Activated CD4-positive, alpha-beta T cell treated with anti-CD3 and anti-CD28 coated beads, Interleukin-10, Interleukin-2, amounts not matched to agents 100 ng/mL and 50 ng/mL, durations not matched to agents 16 hours and 8 hours (primary cell): Measurements from ENCODE around the gene KCNAB1.
A peak's percentile ranks its signal among the peaks of the same experiment; 100 is the strongest.

Experiments
- DNase-seq: peaks from one replicate; pipeline ENCODE4 v3.0.0-alpha.2; 2020

The KCNAB1 gene

GRCh38 chr3:156140001-156140595 is 19.7 kb downstream of the KCNAB1 start:
- DNase-seq, result no peak

- no peak for DNase-seq
Observed at GRCh38 chr3:156142702-156143101, 22.3 kb downstream of the KCNAB1 start.

GRCh38 chr3:156143136-156143535 is 22.8 kb downstream of the KCNAB1 start:
- no peak for DNase-seq

GRCh38 chr3:156144060-156144459 is 23.7 kb downstream of the KCNAB1 start:
- DNase-seq, result no peak

- no peak for DNase-seq
Observed at GRCh38 chr3:156145866-156146265, 25.5 kb downstream of the KCNAB1 start.

- no peak for DNase-seq
Observed at GRCh38 chr3:156148345-156148945, 28.1 kb downstream of the KCNAB1 start.

GRCh38 chr3:156148946-156149381 is 28.6 kb downstream of the KCNAB1 start:
- DNase-seq, result no peak

GRCh38 chr3:156149876-156150275 is 29.5 kb downstream of the KCNAB1 start:
- no peak for DNase-seq

GRCh38 chr3:156150434-156151066 is 30.2 kb downstream of the KCNAB1 start:
- peak; percentile 38 for DNase-seq

- peak; percentile 61 for DNase-seq
Observed at GRCh38 chr3:156151824-156152428, 31.5 kb downstream of the KCNAB1 start.

- no peak for DNase-seq
Observed at GRCh38 chr3:156158656-156159295, 38.4 kb downstream of the KCNAB1 start.

- DNase-seq, result peak; percentile 8
Observed at GRCh38 chr3:156160647-156161046, 40.3 kb downstream of the KCNAB1 start.

GRCh38 chr3:156161172-156161571 is 40.8 kb downstream of the KCNAB1 start:
- DNase-seq, result no peak

- no peak for DNase-seq
Observed at GRCh38 chr3:156163848-156164247, 43.5 kb downstream of the KCNAB1 start.

GRCh38 chr3:156166808-156167207 is 46.4 kb downstream of the KCNAB1 start:
- no peak for DNase-seq

- DNase-seq, result no peak
Observed at GRCh38 chr3:156170571-156170970, 50.2 kb downstream of the KCNAB1 start.

GRCh38 chr3:156171281-156172267 is 51.2 kb downstream of the KCNAB1 start:
- DNase-seq, result no peak

- DNase-seq, result no peak
Observed at GRCh38 chr3:156172536-156172935, 52.2 kb downstream of the KCNAB1 start.

GRCh38 chr3:156174229-156174847 is 54.0 kb downstream of the KCNAB1 start:
- no peak for DNase-seq

GRCh38 chr3:156175570-156175969 is 55.2 kb downstream of the KCNAB1 start:
- no peak for DNase-seq

GRCh38 chr3:156176048-156176447 is 55.7 kb downstream of the KCNAB1 start:
- DNase-seq, result no peak
